GM12873 (cell line): ENCODE data around the gene TBCK.
A peak's percentile ranks its signal among the peaks of the same experiment; 100 is the strongest.

Experiments used
- TF ChIP-seq, protein P1 (sequence below): IDR thresholded peaks from 2 replicates; pipeline ENCODE4 v1.5.1; 2012; ENCODE audit warnings: low read depth, mild to moderate bottlenecking, moderate library complexity, low read length, control low read depth; ENCODE audit not compliant: insufficient read depth; ENCODE audit errors: missing control alignments

TBCK gene

DNA sequence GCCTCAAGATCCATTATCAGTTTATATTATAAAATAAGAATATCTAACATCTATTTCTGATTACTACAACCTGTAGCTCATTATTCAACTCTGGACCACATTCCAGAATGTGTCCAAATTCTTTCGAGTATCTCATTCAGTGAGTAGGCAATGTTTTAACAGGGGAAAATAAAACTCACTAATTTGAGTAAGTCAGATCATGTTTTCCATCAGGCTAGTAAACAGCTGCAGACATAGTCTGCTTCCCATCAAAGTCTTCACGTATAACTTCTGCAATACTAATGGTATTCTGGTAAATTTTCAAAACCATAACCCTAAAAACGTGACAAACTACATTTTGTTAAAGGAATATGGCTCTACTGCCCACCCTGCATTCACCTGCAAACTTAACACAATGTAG, 31.8 kb downstream of the TBCK start:
- TF ChIP-seq, protein P1, sequence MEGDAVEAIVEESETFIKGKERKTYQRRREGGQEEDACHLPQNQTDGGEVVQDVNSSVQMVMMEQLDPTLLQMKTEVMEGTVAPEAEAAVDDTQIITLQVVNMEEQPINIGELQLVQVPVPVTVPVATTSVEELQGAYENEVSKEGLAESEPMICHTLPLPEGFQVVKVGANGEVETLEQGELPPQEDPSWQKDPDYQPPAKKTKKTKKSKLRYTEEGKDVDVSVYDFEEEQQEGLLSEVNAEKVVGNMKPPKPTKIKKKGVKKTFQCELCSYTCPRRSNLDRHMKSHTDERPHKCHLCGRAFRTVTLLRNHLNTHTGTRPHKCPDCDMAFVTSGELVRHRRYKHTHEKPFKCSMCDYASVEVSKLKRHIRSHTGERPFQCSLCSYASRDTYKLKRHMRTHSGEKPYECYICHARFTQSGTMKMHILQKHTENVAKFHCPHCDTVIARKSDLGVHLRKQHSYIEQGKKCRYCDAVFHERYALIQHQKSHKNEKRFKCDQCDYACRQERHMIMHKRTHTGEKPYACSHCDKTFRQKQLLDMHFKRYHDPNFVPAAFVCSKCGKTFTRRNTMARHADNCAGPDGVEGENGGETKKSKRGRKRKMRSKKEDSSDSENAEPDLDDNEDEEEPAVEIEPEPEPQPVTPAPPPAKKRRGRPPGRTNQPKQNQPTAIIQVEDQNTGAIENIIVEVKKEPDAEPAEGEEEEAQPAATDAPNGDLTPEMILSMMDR, result no peak

GRCh38 chr4:106277140-106277675, 38.8 kb downstream of the TBCK start:
- TF ChIP-seq, protein P1, result no peak

DNA sequence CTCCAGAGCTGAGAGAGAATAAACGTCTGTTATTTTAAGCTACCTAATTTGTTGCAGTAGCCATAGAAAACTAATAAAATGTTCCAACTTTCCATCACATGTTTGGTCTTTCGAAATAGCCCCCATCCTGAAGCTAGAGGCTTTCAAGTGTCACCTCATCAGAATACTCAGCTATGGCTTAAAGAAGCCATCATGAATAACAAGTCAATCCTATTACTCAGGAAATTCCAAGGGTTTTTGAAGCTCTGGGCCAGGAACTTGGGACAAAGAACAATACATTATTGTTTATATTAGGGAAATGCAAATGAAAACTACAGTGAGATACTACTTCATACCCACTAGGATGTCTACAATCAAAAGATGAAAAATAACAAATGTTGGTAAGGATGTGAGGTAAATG, 42.2 kb downstream of the TBCK start:
- TF ChIP-seq, protein P1, result no peak

DNA sequence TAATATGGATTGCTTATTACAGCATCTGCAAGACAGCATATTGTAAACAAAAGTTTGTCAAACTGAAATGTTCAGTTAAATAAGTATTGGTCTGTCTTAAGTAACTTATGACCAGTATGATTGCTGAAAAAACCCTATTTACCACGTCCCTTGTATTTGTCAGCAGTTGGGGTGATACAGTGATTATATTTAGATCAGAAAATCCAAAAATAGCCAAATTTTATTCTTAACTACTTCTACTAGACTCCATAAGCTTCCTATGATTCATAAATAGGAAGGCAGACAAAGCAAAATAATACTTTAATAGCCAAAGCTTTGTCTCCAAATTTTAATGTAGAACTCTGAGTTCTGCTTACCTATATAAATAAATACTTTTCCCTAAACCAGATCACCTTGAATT, 45.3 kb downstream of the TBCK start:
- TF ChIP-seq, protein P1, result no peak

- TF ChIP-seq, protein P1, result no peak
Observed at GRCh38 chr4:106269711-106270110, 46.3 kb downstream of the TBCK start.

DNA sequence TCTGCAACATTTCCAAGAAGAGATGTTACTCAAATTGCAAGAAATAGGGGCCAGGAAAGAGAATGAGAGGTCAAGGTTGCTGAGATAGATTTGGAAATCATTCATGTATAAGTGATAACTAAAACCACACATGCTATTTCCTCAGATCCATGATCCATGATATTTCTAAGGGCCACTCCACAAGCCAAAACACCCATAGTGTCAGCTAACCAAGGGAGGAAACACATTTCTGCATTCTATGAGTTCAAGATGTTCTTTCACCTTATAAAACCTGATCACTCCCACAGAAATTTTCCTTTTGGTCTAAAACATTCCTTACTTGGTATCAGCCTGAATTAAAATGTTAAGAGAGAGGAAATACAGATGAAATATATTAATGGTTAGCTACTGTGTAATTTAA, 47.2 kb downstream of the TBCK start:
- TF ChIP-seq, protein P1, result no peak

DNA sequence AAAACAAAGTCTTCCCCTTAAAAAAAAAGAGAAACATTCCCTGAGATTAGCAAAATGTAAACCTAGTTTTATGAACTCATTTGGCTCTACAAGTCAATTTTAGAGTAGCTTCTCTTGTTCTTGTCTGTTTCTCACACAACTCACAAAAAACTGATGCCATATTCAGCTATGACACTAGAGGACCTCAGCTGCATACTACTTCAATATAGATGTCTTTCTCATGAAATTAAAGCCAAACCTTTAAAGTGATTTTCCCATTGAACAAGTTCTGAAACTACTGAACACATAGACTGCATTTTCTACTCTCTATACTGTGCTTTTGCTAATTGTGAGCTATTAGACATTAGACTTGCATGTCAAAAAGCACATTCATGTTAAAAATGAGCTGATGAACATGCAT, 49.8 kb downstream of the TBCK start:
- TF ChIP-seq, protein P1, result peak; percentile 58
